HCT116 (cell line): ENCODE results near the gene TPRG1L. TPM values are rescaled to one million over a fixed set of nuclear protein-coding genes. Genes with fewer than 3 reads are reported as not detected.

ENCODE experiments used
- ATAC-seq: fragments of 200-7000 bp; cut with Tn5 transposase; 2 replicates; pipeline ENCODE4 v1.9.1; 2020; ENCODE audit warnings: mild to moderate bottlenecking, moderate library complexity
- BruUV-seq: library from RNA; stranded (reverse); fragments of 400-500 nt; replicated peaks from 2 replicates; lab custom pipeline; 2021; lab: Mats Ljungman, UMichigan
- CTCF ChIA-PET: fragments of 300-600 bp; sonication (Branson Sonifier 250); formaldehyde crosslinking; loops from one replicate; lab custom pipeline; 2021; ENCODE audit warnings: antibody characterized with exemption; lab: Charles Lee
- POLR2A ChIA-PET: fragments of 300-600, 350-600 bp; sonication (Branson Sonifier 250); formaldehyde crosslinking; loops from one replicate; lab custom pipeline; 2021; ENCODE audit warnings: antibody characterized with exemption; lab: Charles Lee
- RAD21 ChIA-PET, 2 experiments: fragments of 300-600 bp; sonication (Branson Sonifier 250); formaldehyde crosslinking; loops; one replicate each; lab custom pipeline; 2023; ENCODE audit warnings: low total read pairs in 2 of 2; ENCODE audit not compliant: uncharacterized antibody in 2 of 2, unreplicated experiment in 2 of 2, low non-redundant PET in 1 of 2; lab: Charles Lee
- DNase-seq: peaks from one replicate; pipeline ENCODE4 v3.0.0-alpha.2; 2010; ENCODE audit warnings: low read depth, low spot score
- H2AFZ ChIP-seq: fragments of 200-600 bp; shearing (Covaris generic), sonication (generic); 2 replicates; pipeline ENCODE4 v1.6.1; 2017; ENCODE audit warnings: low read depth, mixed run types, mixed read lengths, antibody characterized with exemption, low read length; ENCODE audit not compliant: poor library complexity, severe bottlenecking
- H3K27ac ChIP-seq: 2 replicates; pipeline ENCODE4 v1.5.1; 2012; ENCODE audit warnings: low read depth, low read length
- H3K27me3 ChIP-seq: fragments of 200-600 bp; sonication (generic); 2 replicates; pipeline ENCODE4 v1.6.1; 2016; ENCODE audit warnings: mixed run types, low read length, mixed read lengths; ENCODE audit not compliant: insufficient read depth
- H3K36me3 ChIP-seq, 2 experiments: fragments of 200-500 bp in 1 of 2; fragments of 200-600 bp in 1 of 2; sonication (Bioruptor generic) in 1 of 2; sonication (generic) in 1 of 2; 2 replicates each; pipeline versions ENCODE4 v1.5.1 to v1.6.1; 2014 to 2016; ENCODE audit warnings: low read length in 2 of 2, inconsistent platforms in 1 of 2, mixed read lengths in 1 of 2, mixed run types in 1 of 2; ENCODE audit not compliant: insufficient read depth in 2 of 2, control insufficient read depth in 1 of 2
- H3K4me1 ChIP-seq, 2 experiments: fragments of 200-600 bp in 1 of 2; sonication (generic) in 1 of 2; 2 replicates each; pipeline versions ENCODE4 v1.5.1 to v1.6.1; 2012 to 2017; ENCODE audit warnings: low read length in 2 of 2, inconsistent platforms in 1 of 2, mild to moderate bottlenecking in 1 of 2, mixed read lengths in 1 of 2, mixed run types in 1 of 2, moderate library complexity in 1 of 2; ENCODE audit not compliant: insufficient read depth in 2 of 2, control insufficient read depth in 1 of 2
- H3K4me2 ChIP-seq: fragments of 200-600 bp; sonication (generic); 2 replicates; pipeline ENCODE4 v1.6.1; 2017; ENCODE audit warnings: mixed run types, low read length, mixed read lengths
- H3K4me3 ChIP-seq, 2 experiments: fragments of 200-600 bp in 1 of 2; sonication (generic) in 1 of 2; replicated peaks in 1 of 2; 2 replicates each; pipeline ENCODE4 v1.5.1; 2011 to 2016; ENCODE audit warnings: low read length in 2 of 2, control low read depth in 1 of 2, low read depth in 1 of 2, mild to moderate bottlenecking in 1 of 2, mixed read lengths in 1 of 2, mixed run types in 1 of 2
- H3K79me2 ChIP-seq: fragments of 200-600 bp; sonication (generic); 2 replicates; pipeline ENCODE4 v1.6.1; 2017; ENCODE audit warnings: mild to moderate bottlenecking, mixed run types, low read length, moderate library complexity, mixed read lengths; ENCODE audit not compliant: insufficient read depth
- H3K9ac ChIP-seq: fragments of 200-600 bp; sonication (generic); 2 replicates; pipeline ENCODE4 v1.6.1; 2016; ENCODE audit warnings: low read length, mixed read lengths
- H3K9me2 ChIP-seq: fragments of 200-600 bp; sonication (generic), shearing (Covaris generic); 2 replicates; pipeline ENCODE4 v1.6.1; 2017; ENCODE audit warnings: mixed run types, mild to moderate bottlenecking, moderate library complexity; ENCODE audit not compliant: insufficient read depth
- H3K9me3 ChIP-seq, 2 experiments: fragments of 200-500 bp in 1 of 2; fragments of 200-600 bp in 1 of 2; sonication (Bioruptor generic) in 1 of 2; sonication (generic) in 1 of 2; 2 replicates each; pipeline ENCODE4 v1.6.1; 2014 to 2017; ENCODE audit warnings: low read length in 2 of 2, mixed read lengths in 2 of 2, inconsistent platforms in 1 of 2, low read depth in 1 of 2, mild to moderate bottlenecking in 1 of 2, mixed run types in 1 of 2, moderate library complexity in 1 of 2; ENCODE audit not compliant: control insufficient read depth in 1 of 2, insufficient read depth in 1 of 2
- H4K20me1 ChIP-seq: fragments of 200-600 bp; sonication (generic), shearing (Covaris generic); 2 replicates; pipeline ENCODE4 v1.6.1; 2017; ENCODE audit warnings: mixed run types, mild to moderate bottlenecking, moderate library complexity; ENCODE audit not compliant: insufficient read depth
- ATF3 ChIP-seq: IDR thresholded peaks from 2 replicates; pipeline ENCODE4 v1.6.1; 2012
- ELF1 ChIP-seq: IDR thresholded peaks from 2 replicates; pipeline ENCODE4 v1.6.1; 2012; ENCODE audit warnings: low read depth, borderline replicate concordance
- JUND ChIP-seq: IDR thresholded peaks from 2 replicates; pipeline ENCODE4 v1.6.1; 2012
- MAX ChIP-seq: IDR thresholded peaks from 2 replicates; pipeline ENCODE4 v1.6.1; 2012
- SP1 ChIP-seq: IDR thresholded peaks from 2 replicates; pipeline ENCODE4 v1.6.1; 2012; ENCODE audit warnings: low read depth
- SRF ChIP-seq: IDR thresholded peaks from 2 replicates; pipeline ENCODE4 v1.6.1; 2012; ENCODE audit warnings: low read depth
- ZBTB33 ChIP-seq: IDR thresholded peaks from 2 replicates; pipeline ENCODE4 v1.6.1; 2011; ENCODE audit warnings: mild to moderate bottlenecking, low read length, moderate library complexity; ENCODE audit not compliant: insufficient replicate concordance; ENCODE audit errors: extremely low read depth
- intact Hi-C: fragments of 100-400 bp; cut with micrococcal nuclease; formaldehyde crosslinking; loops from 2 replicates; pipeline ENCODE4 v1.10.0; 2022
- total RNA-seq: library from RNA; stranded (reverse); gene quantifications from one replicate; pipeline ENCODE4 v1.2.1, GENCODE V29; 2021; ENCODE audit not compliant: unreplicated experiment

Gene TPRG1L
- total RNA-seq, 1 experiment from 2014 or later, result 25.6 TPM

GRCh38 chr1:3603571-3604467 lies 21.0 kb upstream of the TPRG1L start:
- Histone ChIP-seq H3K9me3 (no peaks in the 10 kb centered on the region), H3K27me3 (no peaks in the 10 kb centered on the region), H3K4me2 (peak overlapping the region; percentile 35; the same call in 1 of the 2 replicates), H3K4me3 (0 out of 4 replicates have a peak overlapping the region, but pooled peaks of 1 of the 2 experiments have one; percentile 2), H3K4me1 (peaks cover 0 to 16% of the 10 kb centered on the region in 2 experiments; a peak in 2 of 4 replicates), H3K27ac (no peak overlapping the region), H2AFZ (no peak overlapping the region), H3K36me3 (no peaks in the 10 kb centered on the region)
- POLR2A ChIA-PET, result no interaction called here
- intact Hi-C loops, result loop anchor here (10.0 kb wide), 1 partner anchor 1019 kb away; the partner anchor contains the start of gene PRXL2B
- no TSS peak for BruUV-seq
- DNase-seq (no peak), ATAC-seq (no peak)
- TF ChIP-seq ZBTB33 (no peak), JUND (no peak), ELF1 (no peak), ATF3 (no peak), SP1 (no peak), SRF (no peak), MAX (no peak)
- TF ChIP-seq, all 23 proteins: peak for 0
- Histone ChIP-seq H3K9me2 (no peaks in the 10 kb centered on the region), H3K79me2 (no peaks in the 10 kb centered on the region), H4K20me1 (no peaks in the 10 kb centered on the region), H3K9ac (no peak overlapping the region)
- CTCF ChIA-PET, result interaction anchor here (1.5 kb wide), 1 partner anchor 15 kb away, joined by 3 read pairs; no protein-coding TSS in a partner anchor
- RAD21 ChIA-PET, result no interaction called here
